Measurements from ENCODE around the gene CDK13. TPM values are rescaled to one million over a fixed set of nuclear protein-coding genes. Genes with fewer than 3 reads are reported as not detected.
A peak's percentile ranks its signal among the peaks of the same experiment; 100 is the strongest.

Gene CDK13
- total RNA-seq, 1 donor from 2014 or later, result 50.3 TPM

DNA sequence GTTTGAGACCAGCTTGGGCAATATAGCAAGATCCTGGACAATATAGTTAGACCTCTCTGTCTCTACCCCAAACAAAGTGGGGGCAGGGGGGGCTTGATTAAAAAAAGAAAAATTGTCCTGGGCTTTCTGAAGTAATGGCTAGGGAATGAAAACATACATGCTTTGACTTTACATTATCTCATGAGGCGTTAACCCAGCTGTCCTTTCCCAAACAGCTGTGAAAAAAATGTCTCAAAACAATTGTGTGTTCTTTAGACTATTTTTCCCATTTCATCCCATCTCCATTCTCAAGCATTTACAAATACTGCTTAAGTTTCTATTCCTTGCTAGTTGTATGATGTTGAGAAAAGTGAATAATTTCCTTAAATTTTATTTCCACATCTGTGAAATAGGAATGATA lies 27.0 kb upstream of the CDK13 start:
- Histone ChIP-seq H3K27me3 (ENCODE audit: control insufficient read depth, insufficient read depth, low read length) (no peaks in the 10 kb centered on the region), H3K4me3 (ENCODE audit: low read depth, low read length) (no peak overlapping the region), H3K36me3 (ENCODE audit: control insufficient read depth, insufficient read depth, low read length) (no peaks in the 10 kb centered on the region)
- TF ChIP-seq, protein P1, sequence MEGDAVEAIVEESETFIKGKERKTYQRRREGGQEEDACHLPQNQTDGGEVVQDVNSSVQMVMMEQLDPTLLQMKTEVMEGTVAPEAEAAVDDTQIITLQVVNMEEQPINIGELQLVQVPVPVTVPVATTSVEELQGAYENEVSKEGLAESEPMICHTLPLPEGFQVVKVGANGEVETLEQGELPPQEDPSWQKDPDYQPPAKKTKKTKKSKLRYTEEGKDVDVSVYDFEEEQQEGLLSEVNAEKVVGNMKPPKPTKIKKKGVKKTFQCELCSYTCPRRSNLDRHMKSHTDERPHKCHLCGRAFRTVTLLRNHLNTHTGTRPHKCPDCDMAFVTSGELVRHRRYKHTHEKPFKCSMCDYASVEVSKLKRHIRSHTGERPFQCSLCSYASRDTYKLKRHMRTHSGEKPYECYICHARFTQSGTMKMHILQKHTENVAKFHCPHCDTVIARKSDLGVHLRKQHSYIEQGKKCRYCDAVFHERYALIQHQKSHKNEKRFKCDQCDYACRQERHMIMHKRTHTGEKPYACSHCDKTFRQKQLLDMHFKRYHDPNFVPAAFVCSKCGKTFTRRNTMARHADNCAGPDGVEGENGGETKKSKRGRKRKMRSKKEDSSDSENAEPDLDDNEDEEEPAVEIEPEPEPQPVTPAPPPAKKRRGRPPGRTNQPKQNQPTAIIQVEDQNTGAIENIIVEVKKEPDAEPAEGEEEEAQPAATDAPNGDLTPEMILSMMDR (IDR thresholded peaks at IDR 0.05; ENCODE audit: insufficient read depth, low read length, severe bottlenecking), result no peak
- DNase-seq (ENCODE audit: low read depth) (no peak), FAIRE-seq (no peak)

DNA sequence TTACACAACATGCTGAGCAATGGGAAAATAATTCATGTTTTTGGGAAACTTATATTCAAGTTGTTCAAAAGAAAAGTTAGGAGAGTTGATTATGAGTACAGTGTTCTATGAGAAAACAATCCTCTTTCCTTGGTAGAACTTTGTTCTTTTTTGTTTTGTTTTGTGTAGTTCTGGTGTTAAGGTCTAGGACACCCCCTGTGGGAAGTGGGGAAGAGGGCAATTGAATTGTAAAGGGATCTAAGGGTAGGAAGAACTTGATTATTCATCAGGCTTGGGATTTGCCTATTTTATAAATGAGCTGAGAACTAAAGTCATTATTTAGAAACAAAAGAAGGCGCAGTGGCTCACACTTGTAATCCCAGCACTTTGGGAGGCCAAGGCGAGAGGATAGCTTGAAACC lies 25.9 kb upstream of the CDK13 start:
- DNase-seq (ENCODE audit: low read depth) (no peak), FAIRE-seq (no peak)
- Histone ChIP-seq H3K36me3 (ENCODE audit: control insufficient read depth, insufficient read depth, low read length) (no peaks in the 10 kb centered on the region), H3K27me3 (ENCODE audit: control insufficient read depth, insufficient read depth, low read length) (no peaks in the 10 kb centered on the region), H3K4me3 (ENCODE audit: low read depth, low read length) (no peak overlapping the region)
- TF ChIP-seq, protein P1 (IDR thresholded peaks at IDR 0.05; ENCODE audit: insufficient read depth, low read length, severe bottlenecking), result no peak

DNA sequence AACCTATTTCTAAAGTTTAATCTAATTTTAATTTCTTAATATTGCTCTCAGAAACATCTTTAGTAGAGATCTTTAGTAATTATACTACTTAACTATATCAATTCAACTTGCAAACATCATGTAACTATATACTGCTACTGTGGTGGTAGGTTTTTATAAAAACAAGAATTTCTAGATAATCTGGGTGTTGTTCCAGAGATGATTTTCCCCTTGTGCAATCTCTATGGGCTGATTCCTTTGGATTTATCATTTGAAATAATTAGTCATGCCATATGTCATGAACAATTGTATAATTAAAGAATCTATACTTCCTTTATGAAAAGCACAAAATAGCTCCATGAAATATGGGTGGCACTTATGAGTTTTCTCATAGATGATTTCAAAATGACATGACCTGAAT lies 23.9 kb upstream of the CDK13 start:
- FAIRE-seq (no peak), DNase-seq (ENCODE audit: low read depth) (peak; percentile 31)
- TF ChIP-seq, protein P1 (IDR thresholded peaks at IDR 0.05; ENCODE audit: insufficient read depth, low read length, severe bottlenecking), result no peak
- H3K27me3 ChIP-seq (ENCODE audit: control insufficient read depth, insufficient read depth, low read length), result no peaks in the 10 kb centered on the region
- no peaks in the 10 kb centered on the region for H3K36me3 ChIP-seq (ENCODE audit: control insufficient read depth, insufficient read depth, low read length)
- no peak overlapping the region for H3K4me3 ChIP-seq (ENCODE audit: low read depth, low read length)

DNA sequence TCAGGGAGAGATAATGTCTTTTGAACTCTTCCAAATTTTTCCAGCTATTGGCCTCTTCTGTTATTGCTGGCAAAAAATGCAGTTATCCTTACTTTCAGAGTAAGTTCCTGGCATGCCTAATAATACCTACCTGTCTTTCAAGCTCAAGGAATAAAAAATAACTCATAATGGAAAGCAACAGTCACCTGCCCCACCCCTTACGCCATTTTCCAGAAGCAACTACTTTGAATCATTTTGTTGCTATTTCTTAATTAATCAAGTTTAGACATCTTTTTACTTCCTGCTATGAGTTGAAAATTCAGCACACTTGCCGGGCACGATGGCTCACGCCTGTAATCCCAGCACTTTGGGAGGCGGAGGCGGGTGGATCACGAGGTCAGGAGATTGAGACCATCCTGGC lies 23.0 kb upstream of the CDK13 start:
- H3K27me3 ChIP-seq (ENCODE audit: control insufficient read depth, insufficient read depth, low read length), result no peaks in the 10 kb centered on the region
- H3K4me3 ChIP-seq (ENCODE audit: low read depth, low read length), result no peak overlapping the region
- FAIRE-seq (no peak), DNase-seq (ENCODE audit: low read depth) (no peak)
- TF ChIP-seq, protein P1 (IDR thresholded peaks at IDR 0.05; ENCODE audit: insufficient read depth, low read length, severe bottlenecking), result no peak
- no peaks in the 10 kb centered on the region for H3K36me3 ChIP-seq (ENCODE audit: control insufficient read depth, insufficient read depth, low read length)

DNA sequence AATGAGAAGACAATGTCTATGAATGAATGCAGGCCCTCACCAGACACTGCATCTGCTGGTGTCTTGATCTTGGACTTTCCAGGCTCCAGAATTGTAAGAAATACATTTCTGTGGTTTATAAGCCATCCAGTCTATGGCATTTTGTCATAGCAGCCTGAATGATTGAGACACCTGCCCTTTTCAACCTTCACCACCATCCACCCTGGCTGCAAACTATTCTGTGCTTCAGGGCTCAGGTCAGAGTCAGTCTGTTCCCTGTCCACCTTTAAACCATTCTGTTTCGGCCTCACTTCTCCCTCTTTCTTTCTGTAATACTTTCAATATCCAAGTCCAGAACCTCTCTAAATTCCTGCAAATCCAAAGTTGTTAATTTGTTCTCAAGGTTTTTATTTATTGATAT lies 15.9 kb upstream of the CDK13 start:
- no peaks in the 10 kb centered on the region for H3K36me3 ChIP-seq (ENCODE audit: control insufficient read depth, insufficient read depth, low read length)
- no peaks in the 10 kb centered on the region for H3K27me3 ChIP-seq (ENCODE audit: control insufficient read depth, insufficient read depth, low read length)
- DNase-seq (ENCODE audit: low read depth) (no peak), FAIRE-seq (no peak)
- TF ChIP-seq, protein P1 (IDR thresholded peaks at IDR 0.05; ENCODE audit: insufficient read depth, low read length, severe bottlenecking), result no peak
- H3K4me3 ChIP-seq (ENCODE audit: low read depth, low read length), result no peak overlapping the region

DNA sequence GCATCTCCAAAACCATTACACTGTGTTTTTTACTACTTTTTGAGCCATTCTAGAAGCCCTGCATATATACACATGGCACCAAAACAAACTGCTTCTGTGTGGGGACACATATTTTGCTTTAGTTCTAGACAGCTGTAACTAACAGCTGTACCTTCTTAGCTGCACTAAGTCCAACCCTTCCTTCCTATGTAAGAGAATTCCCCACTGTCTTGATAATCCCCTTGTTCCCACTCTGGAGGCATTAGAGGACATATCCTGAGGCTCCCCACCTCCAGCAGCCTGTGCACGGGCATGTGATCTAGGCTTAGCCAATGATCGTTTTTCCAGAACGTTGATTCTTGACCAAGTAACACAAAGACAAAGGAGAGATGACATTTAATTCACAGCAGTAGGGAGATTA lies 13.3 kb upstream of the CDK13 start:
- H3K27me3 ChIP-seq (ENCODE audit: control insufficient read depth, insufficient read depth, low read length), result no peaks in the 10 kb centered on the region
- H3K4me3 ChIP-seq (ENCODE audit: low read depth, low read length), result no peak overlapping the region
- FAIRE-seq, result no peak
- H3K36me3 ChIP-seq (ENCODE audit: control insufficient read depth, insufficient read depth, low read length), result no peaks in the 10 kb centered on the region
- TF ChIP-seq, protein P1 (IDR thresholded peaks at IDR 0.05; ENCODE audit: insufficient read depth, low read length, severe bottlenecking), result no peak
- DNase-seq (ENCODE audit: low read depth), result no peak
